WERI-Rb-1 (cell line): ENCODE data around the gene AQP2.

Experiments
- DNase-seq: peaks from one replicate; pipeline ENCODE4 v3.0.0-alpha.2; 2020
- H3K27ac ChIP-seq: fragments of 250-450 bp; sonication (Bioruptor Pico); 2 replicates; pipeline ENCODE4 v1.5.1; 2020; ENCODE audit warnings: mild to moderate bottlenecking, moderate library complexity
- H3K27me3 ChIP-seq: fragments of 250-450 bp; sonication (Bioruptor Pico); 2 replicates; pipeline ENCODE4 v1.5.1; 2021; ENCODE audit warnings: mild to moderate bottlenecking, low read depth, moderate library complexity; ENCODE audit not compliant: insufficient read depth, severe bottlenecking
- H3K36me3 ChIP-seq: fragments of 250-450 bp; sonication (Bioruptor Pico); 2 replicates; pipeline ENCODE4 v1.5.1; 2020; ENCODE audit warnings: mild to moderate bottlenecking, moderate library complexity
- H3K4me3 ChIP-seq: 2 replicates; pipeline ENCODE4 v1.5.1; 2011; ENCODE audit warnings: low read depth, mild to moderate bottlenecking, control low read depth, low read length
- H3K9me3 ChIP-seq: fragments of 250-450 bp; sonication (Bioruptor Pico); 2 replicates; pipeline ENCODE4 v1.5.1; 2021; ENCODE audit warnings: mild to moderate bottlenecking, moderate library complexity; ENCODE audit not compliant: severe bottlenecking
- TF ChIP-seq, protein P1 (sequence below): IDR thresholded peaks from 2 replicates; pipeline ENCODE4 v1.5.1; 2011; ENCODE audit warnings: low read depth, mild to moderate bottlenecking, control low read depth, inconsistent platforms, low read length

AQP2 gene

DNA sequence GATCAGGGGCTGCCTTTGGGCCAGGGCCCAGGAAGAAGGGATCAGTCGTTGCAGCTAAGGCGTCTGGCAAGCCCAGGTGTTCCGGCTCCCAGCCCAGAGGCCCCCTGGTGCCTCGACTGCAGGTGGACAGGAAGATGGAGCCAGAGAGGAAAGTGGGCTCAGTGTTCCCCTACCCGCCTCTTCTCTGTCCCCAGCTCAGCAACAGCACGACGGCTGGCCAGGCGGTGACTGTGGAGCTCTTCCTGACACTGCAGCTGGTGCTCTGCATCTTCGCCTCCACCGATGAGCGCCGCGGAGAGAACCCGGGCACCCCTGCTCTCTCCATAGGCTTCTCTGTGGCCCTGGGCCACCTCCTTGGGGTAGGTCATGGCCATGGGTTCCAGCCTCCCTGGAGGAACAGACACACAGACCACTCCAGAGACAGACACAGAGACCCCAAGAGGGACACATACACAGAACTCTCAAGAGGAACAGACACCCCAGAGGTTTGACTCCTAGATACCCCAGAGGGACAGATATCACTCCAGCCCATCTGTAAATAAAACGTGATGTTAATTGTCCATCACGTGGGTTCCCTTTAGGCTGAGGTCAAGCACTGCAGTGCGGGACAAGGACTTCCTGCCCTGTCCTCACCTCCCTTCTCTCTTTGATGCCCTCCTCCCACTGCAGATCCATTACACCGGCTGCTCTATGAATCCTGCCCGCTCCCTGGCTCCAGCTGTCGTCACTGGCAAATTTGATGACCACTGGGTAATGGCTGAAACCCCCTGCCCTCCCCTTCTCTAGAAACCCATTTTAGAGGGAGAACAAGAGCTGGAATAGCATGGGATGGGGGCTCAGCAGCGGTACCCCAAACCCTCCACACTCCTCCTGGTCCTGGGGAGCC, 3.7 kb downstream of the AQP2 start:
- TF ChIP-seq, protein P1, sequence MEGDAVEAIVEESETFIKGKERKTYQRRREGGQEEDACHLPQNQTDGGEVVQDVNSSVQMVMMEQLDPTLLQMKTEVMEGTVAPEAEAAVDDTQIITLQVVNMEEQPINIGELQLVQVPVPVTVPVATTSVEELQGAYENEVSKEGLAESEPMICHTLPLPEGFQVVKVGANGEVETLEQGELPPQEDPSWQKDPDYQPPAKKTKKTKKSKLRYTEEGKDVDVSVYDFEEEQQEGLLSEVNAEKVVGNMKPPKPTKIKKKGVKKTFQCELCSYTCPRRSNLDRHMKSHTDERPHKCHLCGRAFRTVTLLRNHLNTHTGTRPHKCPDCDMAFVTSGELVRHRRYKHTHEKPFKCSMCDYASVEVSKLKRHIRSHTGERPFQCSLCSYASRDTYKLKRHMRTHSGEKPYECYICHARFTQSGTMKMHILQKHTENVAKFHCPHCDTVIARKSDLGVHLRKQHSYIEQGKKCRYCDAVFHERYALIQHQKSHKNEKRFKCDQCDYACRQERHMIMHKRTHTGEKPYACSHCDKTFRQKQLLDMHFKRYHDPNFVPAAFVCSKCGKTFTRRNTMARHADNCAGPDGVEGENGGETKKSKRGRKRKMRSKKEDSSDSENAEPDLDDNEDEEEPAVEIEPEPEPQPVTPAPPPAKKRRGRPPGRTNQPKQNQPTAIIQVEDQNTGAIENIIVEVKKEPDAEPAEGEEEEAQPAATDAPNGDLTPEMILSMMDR = no peak

DNA sequence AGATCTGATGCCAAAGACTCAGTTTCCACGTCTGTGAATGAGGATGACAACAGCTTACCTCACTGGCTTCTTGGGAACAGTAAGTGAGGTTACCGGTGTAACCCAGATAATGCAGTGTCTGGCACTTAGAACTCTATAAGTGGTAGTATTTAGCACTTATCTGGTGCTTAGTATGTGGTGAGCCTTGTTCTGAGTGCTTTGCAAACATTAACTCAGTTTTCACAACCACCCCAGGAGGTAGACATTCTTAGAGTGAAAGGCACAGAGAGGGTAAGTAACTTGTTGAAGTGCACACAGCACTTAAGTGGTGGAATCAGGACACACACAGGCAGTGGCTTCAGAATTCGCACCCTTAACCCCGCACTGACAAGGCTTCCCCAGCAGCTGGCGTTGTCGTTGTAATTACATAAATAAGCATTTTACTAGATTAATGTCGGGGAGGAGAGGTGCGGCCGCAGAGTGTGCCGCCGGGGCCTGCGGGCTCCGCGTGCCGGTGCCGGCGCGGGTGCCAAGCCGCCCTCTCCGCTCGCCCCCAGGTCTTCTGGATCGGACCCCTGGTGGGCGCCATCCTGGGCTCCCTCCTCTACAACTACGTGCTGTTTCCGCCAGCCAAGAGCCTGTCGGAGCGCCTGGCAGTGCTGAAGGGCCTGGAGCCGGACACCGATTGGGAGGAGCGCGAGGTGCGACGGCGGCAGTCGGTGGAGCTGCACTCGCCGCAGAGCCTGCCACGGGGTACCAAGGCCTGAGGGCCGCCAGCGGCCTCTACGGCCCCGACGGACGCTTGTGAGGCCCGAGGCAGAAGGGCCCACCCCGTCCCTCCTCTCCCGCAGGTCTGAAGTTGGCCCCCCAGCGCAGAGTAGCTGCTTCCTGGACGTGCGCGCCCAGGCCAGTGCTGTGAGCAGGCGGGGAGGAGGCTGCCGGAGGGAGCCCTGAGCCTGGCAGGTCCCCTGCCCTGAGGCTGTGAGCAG, 4.6 kb downstream of the AQP2 start:
- Histone ChIP-seq H3K27me3 (no peaks in the 10 kb centered on the region), H3K36me3 (no peaks in the 10 kb centered on the region), H3K4me3 (no peak overlapping the region), H3K9me3 (no peaks in the 10 kb centered on the region), H3K27ac (no peak overlapping the region)
- no peak for DNase-seq
- TF ChIP-seq, protein P1 = no peak

More for the DNA sequence above, 3.7 kb downstream of the AQP2 start:
- Histone ChIP-seq H3K9me3 (no peaks in the 10 kb centered on the region), H3K27ac (no peak overlapping the region), H3K36me3 (no peaks in the 10 kb centered on the region), H3K4me3 (no peak overlapping the region), H3K27me3 (no peaks in the 10 kb centered on the region)
- no peak for DNase-seq

DNA sequence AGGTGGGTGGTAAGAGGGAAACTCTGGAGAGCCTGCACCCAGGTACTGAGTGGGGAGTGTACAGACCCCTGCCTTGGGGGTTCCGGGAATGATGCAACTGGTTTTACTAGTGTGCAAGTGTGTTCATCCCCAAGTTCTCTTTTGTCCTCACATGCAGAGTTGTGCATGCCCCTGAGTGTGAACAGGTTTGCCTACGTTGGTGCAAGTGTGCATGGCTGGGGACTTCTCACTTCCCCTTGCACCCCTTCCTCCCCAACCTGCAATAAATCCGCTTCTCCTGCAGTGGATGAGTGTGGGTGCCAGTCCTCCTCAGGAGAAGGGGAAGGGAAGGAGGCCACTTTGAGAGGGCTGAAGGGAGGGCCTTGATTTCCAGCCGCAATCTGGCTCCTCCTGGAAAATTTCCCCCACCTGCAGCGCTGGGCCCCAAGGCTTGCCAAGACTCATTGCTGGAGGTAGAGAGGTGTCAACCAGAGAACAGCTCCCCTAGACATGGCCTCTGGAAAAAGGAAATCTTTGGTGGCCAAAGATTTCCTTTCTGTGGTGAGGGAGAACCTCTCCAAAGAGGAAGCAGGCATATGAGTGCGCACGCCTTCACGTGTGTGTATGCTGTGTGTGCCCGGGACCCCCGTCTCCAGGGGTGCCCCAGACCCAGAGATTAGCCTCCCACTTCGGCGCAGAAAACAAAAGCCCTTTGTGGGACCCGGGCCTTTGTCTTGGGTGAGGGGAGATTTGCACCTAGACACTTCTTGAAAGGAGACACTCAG, 5.5 kb downstream of the AQP2 start:
- H3K27ac ChIP-seq = no peak overlapping the region
- no peak overlapping the region for H3K4me3 ChIP-seq
- H3K9me3 ChIP-seq = no peaks in the 10 kb centered on the region
- no peak for DNase-seq
- no peaks in the 10 kb centered on the region for H3K27me3 ChIP-seq
- TF ChIP-seq, protein P1 = no peak
- H3K36me3 ChIP-seq = no peaks in the 10 kb centered on the region

DNA sequence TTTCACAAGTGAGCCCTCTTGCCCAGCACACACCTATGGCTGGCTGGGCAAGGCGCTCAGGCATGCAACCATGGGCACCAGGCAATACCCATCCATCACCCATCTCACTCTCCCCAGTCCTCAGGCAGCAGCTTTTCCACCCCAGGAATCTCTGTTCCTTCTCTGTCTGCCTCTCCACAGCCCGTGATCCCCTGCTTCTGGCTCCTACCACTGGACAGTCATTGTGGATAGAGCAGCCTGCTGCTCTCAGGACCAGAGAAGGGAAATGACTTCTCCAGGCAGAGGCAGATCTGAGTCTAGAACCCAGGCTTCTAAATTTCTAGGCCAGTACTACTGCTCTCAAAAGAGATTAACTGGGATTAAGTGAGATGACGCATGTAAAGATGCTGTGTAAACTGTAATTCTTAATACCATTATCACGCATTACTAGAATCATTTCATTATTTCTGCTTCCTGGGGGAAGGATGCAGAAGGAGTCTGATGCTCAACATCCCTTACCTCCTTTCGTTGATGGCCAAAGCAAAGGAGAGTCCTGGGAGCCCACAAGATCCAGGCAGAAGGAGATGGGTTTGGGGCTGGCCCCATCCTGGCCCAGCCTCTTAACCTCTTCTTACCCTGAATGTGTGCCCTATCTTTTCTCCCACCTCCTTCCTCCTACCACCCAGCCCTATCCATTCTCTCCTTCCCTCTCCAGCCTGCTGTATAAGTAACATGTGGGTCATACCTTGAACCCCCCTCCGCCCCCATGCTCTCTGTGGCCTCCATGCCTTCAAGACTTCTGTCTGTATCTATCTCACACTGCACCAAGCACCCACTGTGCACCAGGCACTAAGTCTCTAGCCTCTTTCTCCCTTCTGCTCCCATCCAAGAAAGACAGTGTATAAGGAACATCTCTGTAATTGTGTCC, 6.4 kb downstream of the AQP2 start:
- H3K27ac ChIP-seq = no peak overlapping the region
- TF ChIP-seq, protein P1 = no peak
- H3K27me3 ChIP-seq = no peaks in the 10 kb centered on the region
- no peak overlapping the region for H3K4me3 ChIP-seq
- no peaks in the 10 kb centered on the region for H3K9me3 ChIP-seq
- no peaks in the 10 kb centered on the region for H3K36me3 ChIP-seq
- DNase-seq = no peak

DNA sequence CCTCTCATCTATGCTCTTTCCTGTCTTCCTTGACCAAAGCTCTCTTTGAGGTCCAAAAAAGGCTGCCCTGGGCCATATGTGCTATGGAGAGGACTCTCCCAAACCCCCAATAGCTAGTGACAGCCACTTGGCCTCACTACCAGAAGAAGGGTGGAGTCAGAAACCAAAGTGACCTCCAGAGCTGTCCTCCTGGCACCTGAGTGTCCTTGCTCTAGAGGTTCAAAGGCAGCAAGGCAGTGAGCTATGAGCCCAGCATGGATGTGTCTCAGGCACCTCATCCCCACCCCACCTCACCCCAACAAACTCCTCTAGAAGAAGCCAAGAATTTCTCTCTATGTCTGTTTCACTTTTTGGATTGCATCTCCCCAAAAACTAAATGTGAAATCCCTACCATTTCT, 7.0 kb downstream of the AQP2 start:
- TF ChIP-seq, protein P1 = no peak
- no peak for DNase-seq
- no peaks in the 10 kb centered on the region for H3K36me3 ChIP-seq
- H3K27me3 ChIP-seq = no peaks in the 10 kb centered on the region
- no peak overlapping the region for H3K27ac ChIP-seq
- no peaks in the 10 kb centered on the region for H3K9me3 ChIP-seq
- H3K4me3 ChIP-seq = no peak overlapping the region
